SHP77 treated with DMSO at 0.1 percent for 48 hours (cell line): ENCODE measurements around the gene TXNDC5.
"Not testable (repeated sequence)": the region's sequence is repeated elsewhere in the genome, so short reads cannot be mapped to it uniquely, and the experiment has no call there.

Experiments
- DNase-seq: peaks from one replicate; lab custom pipeline; 2025; lab: John Stamatoyannopoulos, UW

TXNDC5 gene

GRCh38 chr6:7914311-7914710 is 3.7 kb upstream of the TXNDC5 start:
- no peak for DNase-seq

- DNase-seq = no peak
Observed at GRCh38 chr6:7912736-7913517, 2.3 kb upstream of the TXNDC5 start.

- no peak for DNase-seq
Observed at GRCh38 chr6:7912024-7912423, 1.4 kb upstream of the TXNDC5 start.

GRCh38 chr6:7911345-7911725 is 747 bp upstream of the TXNDC5 start:
- no peak for DNase-seq

- no peak for DNase-seq
Observed at GRCh38 chr6:7910298-7910653, 312 bp downstream of the TXNDC5 start.

GRCh38 chr6:7909323-7910276 is 988 bp downstream of the TXNDC5 start:
- DNase-seq = no peak

- no peak for DNase-seq
Observed at GRCh38 chr6:7907159-7907558, 3.4 kb downstream of the TXNDC5 start.

GRCh38 chr6:7906741-7907140 is 3.8 kb downstream of the TXNDC5 start:
- no peak for DNase-seq

GRCh38 chr6:7905416-7905815 is 5.2 kb downstream of the TXNDC5 start:
- no peak for DNase-seq

GRCh38 chr6:7904654-7905319 is 5.8 kb downstream of the TXNDC5 start:
- DNase-seq = no peak

GRCh38 chr6:7903673-7904072 is 6.9 kb downstream of the TXNDC5 start:
- no peak for DNase-seq

- no peak for DNase-seq
Observed at GRCh38 chr6:7902867-7903266, 7.7 kb downstream of the TXNDC5 start.

GRCh38 chr6:7902221-7902620 is 8.4 kb downstream of the TXNDC5 start:
- DNase-seq = no peak

GRCh38 chr6:7901780-7902179 is 8.8 kb downstream of the TXNDC5 start:
- DNase-seq = no peak

GRCh38 chr6:7901056-7901455 is 9.5 kb downstream of the TXNDC5 start:
- no peak for DNase-seq

GRCh38 chr6:7900621-7901020 is 10.0 kb downstream of the TXNDC5 start:
- no peak for DNase-seq

- no peak for DNase-seq
Observed at GRCh38 chr6:7899889-7900213, 10.7 kb downstream of the TXNDC5 start.

- DNase-seq = no peak
Observed at GRCh38 chr6:7899101-7899888, 11.3 kb downstream of the TXNDC5 start.

GRCh38 chr6:7898193-7898586 is 12.4 kb downstream of the TXNDC5 start:
- not testable (repeated sequence) for DNase-seq

- no peak for DNase-seq
Observed at GRCh38 chr6:7897461-7898192, 13.0 kb downstream of the TXNDC5 start.

GRCh38 chr6:7896465-7896987 is 14.1 kb downstream of the TXNDC5 start:
- DNase-seq = no peak
